Stimulated activated naive CD4-positive, alpha-beta T cell (primary cell): ENCODE results near the gene NUTM2G.
"Not testable (repeated sequence)": the region's sequence is repeated elsewhere in the genome, so short reads cannot be mapped to it uniquely, and the experiment has no call there.

Experiments
- DNase-seq, 6 experiments: peaks; one replicate each; lab custom pipeline; 2025; lab: John Stamatoyannopoulos, UW

The NUTM2G gene

GRCh38 chr9:96949346-96949745, 20.7 kb downstream of the NUTM2G start:
- not testable (repeated sequence) for DNase-seq

- DNase-seq: not testable (repeated sequence)
These were observed 21.9 kb downstream of the NUTM2G start for GRCh38 chr9:96950539-96950938.

GRCh38 chr9:96967591-96967990, 38.9 kb downstream of the NUTM2G start:
- not testable (repeated sequence) for DNase-seq

- not testable (repeated sequence) for DNase-seq
These were observed 43.9 kb downstream of the NUTM2G start for GRCh38 chr9:96972552-96972951.

- not testable (repeated sequence) for DNase-seq
These were observed 45.4 kb downstream of the NUTM2G start for GRCh38 chr9:96974037-96974436.

GRCh38 chr9:96983496-96984122, 55.0 kb downstream of the NUTM2G start:
- not testable (repeated sequence) for DNase-seq

- not testable (repeated sequence) for DNase-seq
These were observed 55.5 kb downstream of the NUTM2G start for GRCh38 chr9:96984139-96984538.

- not testable (repeated sequence) for DNase-seq
These were observed 56.2 kb downstream of the NUTM2G start for GRCh38 chr9:96984887-96985286.
